K562 (cell line): ENCODE results near the gene SCN2B. TPM values are rescaled to one million over a fixed set of nuclear protein-coding genes. Genes with fewer than 3 reads are reported as not detected.

ENCODE experiments used
- ATAC-seq: fragments of 200-7000 bp; cut with Tn5 transposase; 3 replicates; pipeline ENCODE4 v1.9.1; 2020; ENCODE audit warnings: moderate library complexity
- BruUV-seq: library from RNA; stranded (reverse); fragments of 400-500 nt; replicated peaks from 2 replicates; lab custom pipeline; 2021; lab: Mats Ljungman, UMichigan
- CTCF ChIA-PET: fragments of 300-600 bp; formaldehyde crosslinking; extraction: SDS; loops from one replicate; lab custom pipeline; 2021; ENCODE audit warnings: low intra/inter-chr PET ratio; lab: Yijun Ruan, JAX
- POLR2A ChIA-PET: fragments of 300-600, 350-650 bp; sonication (Branson Sonifier 250); formaldehyde crosslinking; extraction: SDS; loops from one replicate; lab custom pipeline; 2021; ENCODE audit warnings: antibody characterized with exemption, inconsistent platforms; lab: Yijun Ruan, JAX
- DNase-seq, 4 experiments: peaks; one replicate each; pipeline versions ENCODE4 v3.0.0 to v3.0.0-alpha.2; 2011 to 2018; ENCODE audit warnings: low spot score in 3 of 4, mixed read lengths in 3 of 4; ENCODE audit errors: extremely low read depth in 1 of 4
- FAIRE-seq: peaks from 2 replicates; lab custom pipeline; 2011; peaks lifted over from hg19 to GRCh38; lab: Jason Lieb, UNC
- H2AFZ ChIP-seq: 2 replicates; pipeline ENCODE4 v1.6.0; 2011; ENCODE audit warnings: low read depth, low read length, control low read depth, inconsistent platforms
- H3K27ac ChIP-seq: fragments of 200-600 bp; 3 replicates; pipeline ENCODE4 v1.8.0; 2011; ENCODE audit warnings: low read depth, mild to moderate bottlenecking, control low read depth, inconsistent platforms, low read length, moderate library complexity, mixed read lengths; ENCODE audit errors: extremely low read depth
- H3K27me3 ChIP-seq, 2 experiments: fragments of 300-600 bp in 1 of 2; 2 replicates in 1 of 2; 3 replicates in 1 of 2; pipeline versions ENCODE4 v1.6.0 to v1.8.0; 2011; ENCODE audit warnings: inconsistent platforms in 2 of 2, low read length in 2 of 2, mild to moderate bottlenecking in 1 of 2, mixed read lengths in 1 of 2, moderate library complexity in 1 of 2; ENCODE audit not compliant: control insufficient read depth in 2 of 2, insufficient read depth in 2 of 2
- H3K36me3 ChIP-seq: fragments of 300-600 bp; 3 replicates; pipeline ENCODE4 v1.8.0; 2011; ENCODE audit warnings: mild to moderate bottlenecking, low read length, inconsistent platforms; ENCODE audit not compliant: control insufficient read depth, insufficient read depth
- H3K4me1 ChIP-seq, 2 experiments: fragments of 200-600 bp in 1 of 2; replicated peaks in 1 of 2; 2 replicates in 1 of 2; 3 replicates in 1 of 2; pipeline versions ENCODE4 v1.5.1 to v1.8.0; 2011; ENCODE audit warnings: inconsistent platforms in 2 of 2, low read length in 2 of 2, mild to moderate bottlenecking in 1 of 2, mixed read lengths in 1 of 2, moderate library complexity in 1 of 2; ENCODE audit not compliant: control insufficient read depth in 2 of 2, insufficient read depth in 2 of 2
- H3K4me2 ChIP-seq: 2 replicates; pipeline ENCODE4 v1.6.1; 2011; ENCODE audit warnings: low read length, control low read depth, inconsistent platforms, mixed read lengths; ENCODE audit not compliant: insufficient read depth
- H3K4me3 ChIP-seq: fragments of 200-600 bp; sonication (generic), shearing (Covaris generic); 2 replicates; pipeline ENCODE4 v1.5.1; 2016; ENCODE audit warnings: control low read depth, inconsistent platforms
- H3K79me2 ChIP-seq: fragments of 200-600 bp; 3 replicates; pipeline ENCODE4 v1.8.0; 2011; ENCODE audit warnings: low read length, inconsistent platforms; ENCODE audit not compliant: control insufficient read depth, insufficient read depth
- H3K9ac ChIP-seq, 2 experiments: 2 replicates each; pipeline versions ENCODE4 v1.6.0 to v1.6.1; 2011; ENCODE audit warnings: low read depth in 2 of 2, low read length in 2 of 2, control low read depth in 1 of 2, inconsistent platforms in 1 of 2, mild to moderate bottlenecking in 1 of 2, mixed read lengths in 1 of 2; ENCODE audit not compliant: insufficient read depth in 1 of 2
- H3K9me1 ChIP-seq: one replicate; pipeline ENCODE4 v1.6.0; 2011; ENCODE audit warnings: inconsistent platforms, mild to moderate bottlenecking, low read length, moderate library complexity; ENCODE audit not compliant: control insufficient read depth, insufficient read depth
- H3K9me3 ChIP-seq: replicated peaks from 2 replicates; pipeline ENCODE4 v1.5.1; 2011; ENCODE audit warnings: low read depth, low read length, inconsistent platforms; ENCODE audit not compliant: control insufficient read depth, insufficient read depth
- H4K20me1 ChIP-seq: replicated peaks from 2 replicates; pipeline ENCODE4 v1.6.1; 2011; ENCODE audit warnings: low read length, inconsistent platforms, mixed read lengths; ENCODE audit not compliant: control insufficient read depth, insufficient read depth
- CBFB ChIP-seq: sonication (generic); formaldehyde crosslinking; IDR thresholded peaks from 2 replicates; pipeline ENCODE4 v1.4.0; 2020; ENCODE audit warnings: mild to moderate bottlenecking, missing genetic modification reagents
- FIP1L1 ChIP-seq: fragments of 200-400 bp; formaldehyde crosslinking; IDR thresholded peaks from 2 replicates; pipeline ENCODE4 v1.6.1; 2018; ENCODE audit warnings: mild to moderate bottlenecking, low read depth, low read length; ENCODE audit not compliant: poor library complexity, severe bottlenecking
- FOXO4 ChIP-seq: fragments of 450-650 bp; formaldehyde crosslinking; IDR thresholded peaks from 2 replicates; pipeline ENCODE4 v1.4.0; 2020; ENCODE audit warnings: mild to moderate bottlenecking, moderate library complexity
- GATAD2A ChIP-seq: fragments of 450-650 bp; IDR thresholded peaks from 2 replicates; pipeline ENCODE4 v1.6.1; 2017
- MYBL2 ChIP-seq, 2 experiments: fragments of 450-650 bp in 1 of 2; sonication (generic) in 1 of 2; formaldehyde crosslinking in 1 of 2; IDR thresholded peaks; 2 replicates each; pipeline versions ENCODE4 v1.6.1 to v1.8.1; 2017 to 2022; ENCODE audit warnings: borderline replicate concordance in 1 of 2, inconsistent platforms in 1 of 2, low read depth in 1 of 2, mild to moderate bottlenecking in 1 of 2, missing genetic modification reagents in 1 of 2, moderate library complexity in 1 of 2
- PHF21A ChIP-seq: fragments of 450-650 bp; IDR thresholded peaks from 2 replicates; pipeline ENCODE4 v1.6.1; 2017; ENCODE audit warnings: low read depth, borderline replicate concordance
- ZFP91 ChIP-seq: sonication (generic); formaldehyde crosslinking; IDR thresholded peaks from 2 replicates; pipeline ENCODE4 v1.8.0; 2022; ENCODE audit warnings: mild to moderate bottlenecking, missing genetic modification reagents
- ZNF146 ChIP-seq: IDR thresholded peaks from one replicate; pipeline ENCODE4 v1.6.1; 2018; ENCODE audit warnings: missing compliant biosample characterization; ENCODE audit not compliant: unreplicated experiment
- ZNF316 ChIP-seq: fragments of 450-650 bp; IDR thresholded peaks from 2 replicates; pipeline ENCODE4 v1.6.1; 2016
- ZNF586 ChIP-seq: fragments of 450-650 bp; formaldehyde crosslinking; conservative IDR thresholded peaks from 2 replicates; pipeline ENCODE4 v1.4.0; 2020; ENCODE audit warnings: mild to moderate bottlenecking, moderate library complexity
- ZNF655 ChIP-seq: fragments of 250-450 bp; sonication (Bioruptor Pico); IDR thresholded peaks from 2 replicates; pipeline ENCODE4 v1.5.0; 2021
- WGBS: fragments of 100-300 bp; shearing (Covaris generic); methylation state at CpG from one replicate; pipeline ENCODE4 v1.1.6; 2016; ENCODE audit warnings: low coverage, mixed read lengths; ENCODE audit not compliant: insufficient coverage; ENCODE audit errors: missing lambda C conversion rate; 5-methylcytosine and 5-hydroxymethylcytosine counted together
- in situ Hi-C: fragments of 300-500 bp; cut with MboI; formaldehyde crosslinking; loops from 4 replicates; pipeline ENCODE4 v1.15.0; 2018; ENCODE audit warnings: inconsistent platforms, mixed read lengths
- intact Hi-C: fragments of 100-400 bp; cut with micrococcal nuclease; formaldehyde crosslinking; loops from 2 replicates; pipeline ENCODE4 v1.14.2; 2022
- polyA plus RNA-seq, 8 experiments: library from polyadenylated mRNA; depleted of rRNA in 4 of 8; stranded (reverse) in 5 of 8; unstranded in 3 of 8; fragments of >200 nt; fragmentation: Nextera tagmentation in 2 of 8; fragmentation: Illumina TruSeq in 1 of 8; extraction: Ambion mirVana in 2 of 8; extraction: Trizol in 1 of 8; gene quantifications; 2 replicates each; pipeline versions ENCODE4 v1.2.1 to v1.2.3, GENCODE V29; 2011 to 2014; ENCODE audit warnings: inconsistent platforms in 1 of 8, missing spikeins in 1 of 8
- total RNA-seq, 7 experiments: library from RNA; depleted of rRNA in 6 of 7; stranded (reverse); fragments of >200 nt in 6 of 7; fragmentation: Illumina TruSeq in 2 of 7; extraction: Trizol in 2 of 7; gene quantifications; 2 replicates each; pipeline versions ENCODE4 v1.2.1 to v1.2.3, GENCODE V29; 2011 to 2021; ENCODE audit warnings: low replicate concordance in 1 of 7

Gene SCN2B
- total and polyA plus RNA-seq, 9 of the 15 experiments (the other 6 are each of a cell fraction or from before 2014, with no cell fraction given) = not detected

- H3K4me3 ChIP-seq = no peak overlapping the region
- ATAC-seq (no peak), DNase-seq (no peak), FAIRE-seq (no peak)
- H3K79me2 ChIP-seq = no peaks in the 10 kb centered on the region
- H3K4me2 ChIP-seq = no peak overlapping the region
- 4% methylated on average over 2 of the region's 2 CpGs for WGBS
- H3K27me3 ChIP-seq = peaks cover 0 to 23% of the 10 kb centered on the region in 2 experiments; a peak in 3 of 5 replicates
- in situ Hi-C loops = no loop called here
- no peaks in the 10 kb centered on the region for H3K9me1 ChIP-seq
- no peak overlapping the region for H3K9ac ChIP-seq
- BruUV-seq = no TSS peak
- ChIA-PET CTCF (no interaction called here), POLR2A (interaction anchor here (1.3 kb wide), 1 partner anchor 9 kb away, joined by 3 read pairs; no protein-coding TSS in a partner anchor)
- no peak overlapping the region for H3K27ac ChIP-seq
- H3K4me1 ChIP-seq = 0 out of 5 replicates have a peak, but pooled peaks cover 0 to 3% of the 10 kb centered on the region in 2 experiments
- no peaks in the 10 kb centered on the region for H3K36me3 ChIP-seq
- no peak overlapping the region for H2AFZ ChIP-seq
- intact Hi-C loops = loop anchor here (5.0 kb wide), 1 partner anchor 55 kb away; no protein-coding TSS in a partner anchor
- TF ChIP-seq FOXO4 (CRISPR knock-in tag) (no peak), MYBL2 (IDR thresholded peaks at IDR 0.05; ENCODE audit: low read depth) (no peak), MYBL2 (CRISPR knock-in tag; IDR thresholded peaks at IDR 0.05; ENCODE audit: borderline replicate concordance) (no peak), PHF21A (no peak), CBFB (CRISPR knock-in tag) (no peak), FIP1L1 (no peak), ZNF586 (no peak), ZNF316 (no peak), ZNF655 (CRISPR knock-in tag) (no peak), GATAD2A (no peak), ZNF146 (CRISPR knock-in tag) (no peak), ZFP91 (CRISPR knock-in tag) (no peak)
- TF ChIP-seq, all 486 proteins: peak for 0
- Histone ChIP-seq H4K20me1 (no peaks in the 10 kb centered on the region), H3K9me3 (no peaks in the 10 kb centered on the region)
These were observed 25.5 kb upstream of the SCN2B start for GRCh38 chr11:118201966-118202365.
